Gastroesophageal sphincter (tissue), 4 donors: ENCODE measurements around the gene CIITA. TPM values are rescaled to one million over a fixed set of nuclear protein-coding genes. Genes with fewer than 3 reads are reported as not detected.
A peak's percentile ranks its signal among the peaks of the same experiment; 100 is the strongest.

Experiments
- ATAC-seq: fragments of 150-250 bp; one replicate; pipeline ENCODE4 v1.9.1; 2016; ENCODE audit warnings: mild to moderate bottlenecking, moderate library complexity
- H3K27ac ChIP-seq, 4 donors: fragments of 200-600 bp; sonication (generic) in 3 of 4; 1 replicate in 3 of 4; 2 replicates in 1 of 4; pipeline ENCODE4 v1.5.1; 2016 to 2019
- H3K27me3 ChIP-seq: fragments of 200-600 bp; sonication (generic); one replicate; pipeline ENCODE4 v1.5.1; 2019
- H3K36me3 ChIP-seq, 2 donors: fragments of 200-600 bp; sonication (generic); one replicate each; pipeline ENCODE4 v1.5.1; 2019; ENCODE audit warnings: control low read depth in 1 of 2
- H3K4me1 ChIP-seq, 3 donors: fragments of 200-600 bp; sonication (generic); 1 replicate in 2 of 3; 2 replicates in 1 of 3; pipeline ENCODE4 v1.5.1; 2016 to 2019; ENCODE audit warnings: control low read depth in 2 of 3
- H3K4me3 ChIP-seq, 2 donors: fragments of 200-600 bp; sonication (generic); one replicate each; pipeline ENCODE4 v1.5.1; 2019; ENCODE audit warnings: mild to moderate bottlenecking in 1 of 2, moderate library complexity in 1 of 2
- H3K9me3 ChIP-seq, 3 donors: fragments of 200-600 bp; sonication (generic); one replicate each; pipeline ENCODE4 v1.5.1; 2017 to 2019; ENCODE audit warnings: control low read depth in 2 of 3
- CTCF ChIP-seq, 4 experiments: fragments of 200-600 bp in 2 of 4; fragments of 450-650 bp in 2 of 4; sonication (generic) in 1 of 4; IDR thresholded peaks; one replicate each; pipeline ENCODE4 v1.5.1; 2017 to 2019; ENCODE audit warnings: antibody characterized with exemption in 4 of 4, mild to moderate bottlenecking in 2 of 4, moderate library complexity in 2 of 4
- EP300 ChIP-seq: sonication (generic); formaldehyde crosslinking; IDR thresholded peaks from one replicate; pipeline ENCODE4 v1.6.1; 2017; ENCODE audit warnings: antibody characterized with exemption, mild to moderate bottlenecking
- POLR2A ChIP-seq, 2 donors: fragments of 450-650 bp; IDR thresholded peaks; one replicate each; pipeline ENCODE4 v1.6.1; 2017; ENCODE audit warnings: antibody characterized with exemption in 2 of 2, mild to moderate bottlenecking in 2 of 2, moderate library complexity in 1 of 2
- POLR2AphosphoS5 ChIP-seq: sonication (generic); formaldehyde crosslinking; IDR thresholded peaks from one replicate; pipeline ENCODE4 v1.6.1; 2017; ENCODE audit warnings: antibody characterized with exemption
- WGBS, 2 donors: methylation state at CpG; one replicate each; pipeline ENCODE4 v1.1.5; 2018; ENCODE audit warnings: low coverage in 1 of 2; 5-methylcytosine and 5-hydroxymethylcytosine counted together
- total RNA-seq, 4 donors: library from RNA; depleted of rRNA; stranded (reverse); fragments of >200 nt; gene quantifications; one replicate each; pipeline ENCODE4 v1.1.0, GENCODE V29; 2016

CIITA gene
- total RNA-seq, 4 donors from 2014 or later: 4.3 to 26.5 (median 7.4) TPM

- no peaks in the 10 kb centered on the region for H3K9me3 ChIP-seq
- peak overlapping the region in 3 of 4 donors; percentile 18 to 37 (median 36) for H3K27ac ChIP-seq
- TF ChIP-seq POLR2A (IDR thresholded peaks at IDR 0.05) (no peak), CTCF (IDR thresholded peaks at IDR 0.05) (no peak), EP300 (no peak), POLR2AphosphoS5 (no peak)
- H3K36me3 ChIP-seq: no peaks in the 10 kb centered on the region
- ATAC-seq: no peak
- H3K4me3 ChIP-seq: no peak overlapping the region
- H3K27me3 ChIP-seq: peaks cover 21% of the 10 kb centered on the region
- H3K4me1 ChIP-seq: no peaks in the 10 kb centered on the region
- 89 to 91% methylated on average over 10 to 13 of the region's 14 CpGs for WGBS, 2 donors
Measured at GRCh38 chr16:10846213-10846998, 30.6 kb upstream of the CIITA start.

- no peaks in the 10 kb centered on the region for H3K36me3 ChIP-seq
- H3K27ac ChIP-seq: peak overlapping the region in 3 of 4 donors; percentile 18 to 37 (median 36)
- 53 to 76% methylated on average over 2 of the region's 2 CpGs for WGBS, 2 donors
- no peaks in the 10 kb centered on the region for H3K9me3 ChIP-seq
- TF ChIP-seq CTCF (IDR thresholded peaks at IDR 0.05) (no peak), EP300 (no peak), POLR2A (IDR thresholded peaks at IDR 0.05) (no peak), POLR2AphosphoS5 (no peak)
- peaks cover 15% of the 10 kb centered on the region for H3K27me3 ChIP-seq
- H3K4me3 ChIP-seq: no peak overlapping the region
- H3K4me1 ChIP-seq: no peaks in the 10 kb centered on the region
- no peak for ATAC-seq
Measured at GRCh38 chr16:10847176-10847575, 29.8 kb upstream of the CIITA start.

GRCh38 chr16:10849736-10850477 lies 27.1 kb upstream of the CIITA start:
- H3K4me1 ChIP-seq: no peaks in the 10 kb centered on the region
- 60 to 80% methylated on average over 3 to 7 of the region's 7 CpGs for WGBS, 2 donors
- H3K36me3 ChIP-seq: no peaks in the 10 kb centered on the region
- peaks cover 6% of the 10 kb centered on the region for H3K27me3 ChIP-seq
- no peak for TF ChIP-seq POLR2A (IDR thresholded peaks at IDR 0.05)
- no peak for TF ChIP-seq EP300
- TF ChIP-seq CTCF (IDR thresholded peaks at IDR 0.05): no peak
- no peak for TF ChIP-seq POLR2AphosphoS5
- no peak overlapping the region for H3K4me3 ChIP-seq
- H3K9me3 ChIP-seq: no peaks in the 10 kb centered on the region
- H3K27ac ChIP-seq: no peak overlapping the region
- no peak for ATAC-seq

- Histone ChIP-seq H3K27ac (no peak overlapping the region), H3K4me1 (no peaks in the 10 kb centered on the region), H3K9me3 (no peaks in the 10 kb centered on the region), H3K36me3 (no peaks in the 10 kb centered on the region), H3K4me3 (no peak overlapping the region), H3K27me3 (peaks cover 6% of the 10 kb centered on the region)
- WGBS, 2 donors: 79 to 80% methylated on average over 2 to 4 of the region's 4 CpGs
- ATAC-seq: no peak
- TF ChIP-seq EP300 (no peak), POLR2AphosphoS5 (no peak), POLR2A (IDR thresholded peaks at IDR 0.05) (no peak), CTCF (IDR thresholded peaks at IDR 0.05) (no peak)
Measured at GRCh38 chr16:10850478-10850850, 26.5 kb upstream of the CIITA start.
